Measurements from ENCODE around the gene KDM6A.

KDM6A gene

DNA sequence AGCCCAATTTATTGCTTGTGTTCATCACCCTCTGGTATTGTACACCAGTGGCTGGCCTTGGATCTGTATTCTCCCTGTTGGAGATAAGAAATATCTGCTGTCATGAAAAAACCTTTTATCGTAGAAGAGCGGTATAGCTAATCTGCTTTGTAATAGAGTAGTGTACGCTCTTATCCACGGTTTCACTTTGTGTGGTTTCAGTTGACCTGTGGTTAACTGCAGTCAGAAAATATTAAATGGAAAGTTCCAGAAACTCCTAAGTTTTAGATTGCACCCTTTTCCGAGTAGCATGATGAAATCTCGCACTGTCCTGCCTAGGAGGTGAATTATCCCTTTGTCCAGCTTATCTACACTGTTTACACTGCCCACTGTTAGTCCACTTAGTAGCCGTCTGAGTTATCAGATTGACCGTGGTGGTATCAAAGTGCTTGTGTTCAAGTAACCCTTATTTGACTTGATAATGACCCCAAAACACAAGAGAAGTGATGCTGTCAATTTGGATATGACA is 42.4 kb downstream of the KDM6A start:
- 95% methylated on average over 4 of the region's 8 CpGs for WGBS
- H3K27ac ChIP-seq (ENCODE audit: low read length, poor library complexity, severe bottlenecking), result peak overlapping the region; percentile 81
- no peaks in the 10 kb centered on the region for H3K27me3 ChIP-seq (ENCODE audit: control insufficient read depth in 1 of 2, insufficient read depth in 1 of 2, low read length in 2 of 2)
- H3K4me3 ChIP-seq (ENCODE audit: insufficient read depth in 1 of 2, low read depth in 1 of 2, low read length in 2 of 2), result no peak overlapping the region
- H3K23ac ChIP-seq (ENCODE audit: low read length in 2 of 2), result no peak overlapping the region
- no peak overlapping the region for H4K8ac ChIP-seq (ENCODE audit: low read length)
- no peak overlapping the region for H4K91ac ChIP-seq (ENCODE audit: low read length)
- H3K79me1 ChIP-seq (replicated peaks; ENCODE audit: low read length, poor library complexity, severe bottlenecking), result no peaks in the 10 kb centered on the region
- no peak overlapping the region for H3K4me2 ChIP-seq (ENCODE audit: low read length, poor library complexity, severe bottlenecking)
- H2BK15ac ChIP-seq (ENCODE audit: low read depth, poor library complexity, severe bottlenecking), result no peak overlapping the region
- H2AFZ ChIP-seq (ENCODE audit: low read depth, low read length), result no peak overlapping the region
- H2AK5ac ChIP-seq (ENCODE audit: low read length, severe bottlenecking), result no peak overlapping the region
- no peak overlapping the region for H3K14ac ChIP-seq (ENCODE audit: low read length in 2 of 2)
- H3K4me1 ChIP-seq (ENCODE audit: control insufficient read depth, insufficient read depth, low read depth, low read length), result peaks cover 3% of the 10 kb centered on the region
- H2BK5ac ChIP-seq (ENCODE audit: low read depth, low read length, poor library complexity, severe bottlenecking), result no peak overlapping the region
- no peaks in the 10 kb centered on the region for H3K9me3 ChIP-seq (ENCODE audit: control insufficient read depth, low read length)
- no peak overlapping the region for H3K4ac ChIP-seq (ENCODE audit: low read depth in 1 of 2, low read length in 2 of 2)
- H2BK120ac ChIP-seq (ENCODE audit: low read depth, low read length), result no peak overlapping the region
- H3K18ac ChIP-seq (ENCODE audit: low read depth in 1 of 2, low read length in 2 of 2), result no peak overlapping the region
- H2BK12ac ChIP-seq (ENCODE audit: low read length in 2 of 2), result no peak overlapping the region
- no peak overlapping the region for H3K9ac ChIP-seq (ENCODE audit: low read length)
- DNase-seq, result peak; percentile 20
- peaks cover 0 to 3% of the 10 kb centered on the region in 2 experiments for H3K36me3 ChIP-seq (ENCODE audit: control insufficient read depth in 1 of 2, insufficient read depth in 2 of 2, low read depth in 1 of 2, low read length in 2 of 2)

DNA sequence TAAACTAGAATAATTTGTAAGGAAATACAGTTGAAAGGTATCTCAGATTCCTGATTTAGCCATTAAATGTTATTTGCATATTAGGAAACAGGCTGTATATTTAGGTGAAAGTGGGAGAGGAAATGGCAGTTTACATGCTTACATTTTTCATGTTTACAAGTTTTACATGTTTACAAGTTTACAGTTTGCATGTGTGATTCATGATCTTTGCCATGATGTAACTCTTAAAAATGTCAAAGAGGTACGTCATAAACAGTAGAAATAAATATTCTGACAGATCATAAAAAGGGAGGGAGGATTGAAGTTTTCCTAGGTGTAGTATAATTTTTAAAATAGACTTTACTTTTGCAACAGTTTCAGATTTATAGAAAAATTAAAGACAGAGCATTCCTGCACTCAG is 45.7 kb downstream of the KDM6A start:
- H3K4me1 ChIP-seq (ENCODE audit: control insufficient read depth, insufficient read depth, low read depth, low read length), result peaks cover 3% of the 10 kb centered on the region
- H3K27ac ChIP-seq (ENCODE audit: low read length, poor library complexity, severe bottlenecking), result no peak overlapping the region
- H2BK15ac ChIP-seq (ENCODE audit: low read depth, poor library complexity, severe bottlenecking), result no peak overlapping the region
- no peak overlapping the region for H3K4me2 ChIP-seq (ENCODE audit: low read length, poor library complexity, severe bottlenecking)
- no peak overlapping the region for H4K91ac ChIP-seq (ENCODE audit: low read length)
- H3K27me3 ChIP-seq (ENCODE audit: control insufficient read depth in 1 of 2, insufficient read depth in 1 of 2, low read length in 2 of 2), result no peaks in the 10 kb centered on the region
- H2AFZ ChIP-seq (ENCODE audit: low read depth, low read length), result no peak overlapping the region
- no peak overlapping the region for H3K23ac ChIP-seq (ENCODE audit: low read length in 2 of 2)
- H2BK12ac ChIP-seq (ENCODE audit: low read length in 2 of 2), result no peak overlapping the region
- no peak overlapping the region for H2BK5ac ChIP-seq (ENCODE audit: low read depth, low read length, poor library complexity, severe bottlenecking)
- WGBS, result no CpG with 5 or more reads among the region's 1 CpG
- H3K79me1 ChIP-seq (replicated peaks; ENCODE audit: low read length, poor library complexity, severe bottlenecking), result no peaks in the 10 kb centered on the region
- H3K18ac ChIP-seq (ENCODE audit: low read depth in 1 of 2, low read length in 2 of 2), result no peak overlapping the region
- H2BK120ac ChIP-seq (ENCODE audit: low read depth, low read length), result no peak overlapping the region
- no peak overlapping the region for H3K14ac ChIP-seq (ENCODE audit: low read length in 2 of 2)
- H2AK5ac ChIP-seq (ENCODE audit: low read length, severe bottlenecking), result no peak overlapping the region
- H3K36me3 ChIP-seq (ENCODE audit: control insufficient read depth in 1 of 2, insufficient read depth in 2 of 2, low read depth in 1 of 2, low read length in 2 of 2), result peaks cover 0 to 1% of the 10 kb centered on the region in 2 experiments
- DNase-seq, result no peak
- H4K8ac ChIP-seq (ENCODE audit: low read length), result no peak overlapping the region
- no peak overlapping the region for H3K4me3 ChIP-seq (ENCODE audit: insufficient read depth in 1 of 2, low read depth in 1 of 2, low read length in 2 of 2)
- H3K9me3 ChIP-seq (ENCODE audit: control insufficient read depth, low read length), result no peaks in the 10 kb centered on the region
- H3K9ac ChIP-seq (ENCODE audit: low read length), result no peak overlapping the region
- H3K4ac ChIP-seq (ENCODE audit: low read depth in 1 of 2, low read length in 2 of 2), result no peak overlapping the region

- Histone ChIP-seq H2AFZ (ENCODE audit: low read depth, low read length) (no peak overlapping the region), H2BK5ac (ENCODE audit: low read depth, low read length, poor library complexity, severe bottlenecking) (no peak overlapping the region), H3K27me3 (ENCODE audit: control insufficient read depth in 1 of 2, insufficient read depth in 1 of 2, low read length in 2 of 2) (no peaks in the 10 kb centered on the region), H3K9ac (ENCODE audit: low read length) (no peak overlapping the region), H3K4me1 (ENCODE audit: control insufficient read depth, insufficient read depth, low read depth, low read length) (no peaks in the 10 kb centered on the region), H3K79me1 (replicated peaks; ENCODE audit: low read length, poor library complexity, severe bottlenecking) (no peaks in the 10 kb centered on the region), H3K4me2 (ENCODE audit: low read length, poor library complexity, severe bottlenecking) (no peak overlapping the region), H3K18ac (ENCODE audit: low read depth in 1 of 2, low read length in 2 of 2) (no peak overlapping the region), H3K14ac (ENCODE audit: low read length in 2 of 2) (no peak overlapping the region), H2BK12ac (ENCODE audit: low read length in 2 of 2) (no peak overlapping the region), H2BK15ac (ENCODE audit: low read depth, poor library complexity, severe bottlenecking) (no peak overlapping the region), H4K8ac (ENCODE audit: low read length) (no peak overlapping the region), H3K23ac (ENCODE audit: low read length in 2 of 2) (no peak overlapping the region), H4K91ac (ENCODE audit: low read length) (no peak overlapping the region), H2BK120ac (ENCODE audit: low read depth, low read length) (no peak overlapping the region), H3K36me3 (ENCODE audit: control insufficient read depth in 1 of 2, insufficient read depth in 2 of 2, low read depth in 1 of 2, low read length in 2 of 2) (no peaks in the 10 kb centered on the region), H3K27ac (ENCODE audit: low read length, poor library complexity, severe bottlenecking) (no peak overlapping the region), H2AK5ac (ENCODE audit: low read length, severe bottlenecking) (no peak overlapping the region), H3K4me3 (ENCODE audit: insufficient read depth in 1 of 2, low read depth in 1 of 2, low read length in 2 of 2) (no peak overlapping the region), H3K4ac (ENCODE audit: low read depth in 1 of 2, low read length in 2 of 2) (no peak overlapping the region), H3K9me3 (ENCODE audit: control insufficient read depth, low read length) (no peaks in the 10 kb centered on the region)
- no peak for DNase-seq
- 85% methylated on average over 2 of the region's 4 CpGs for WGBS
Measured at GRCh38 chrX:44922980-44923379, 50.0 kb downstream of the KDM6A start.

DNA sequence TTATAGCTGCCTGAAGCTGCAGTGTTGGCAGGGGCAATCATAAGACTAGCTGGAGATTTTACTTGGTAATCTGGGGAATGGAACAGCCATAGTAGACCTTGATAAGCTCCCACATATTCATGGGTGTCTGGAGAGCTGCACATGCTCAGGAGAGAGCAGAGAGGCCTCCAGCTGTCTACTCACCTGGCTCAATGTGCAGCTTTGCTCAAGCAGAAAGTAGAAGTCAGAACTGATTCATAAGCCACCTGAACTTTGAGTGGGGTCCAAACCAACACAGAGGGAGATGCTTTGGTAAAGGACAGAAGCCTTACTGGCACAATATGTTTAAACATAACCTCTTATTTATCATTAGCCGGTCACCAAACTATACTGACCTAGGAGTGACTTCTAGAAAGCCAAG is 54.4 kb downstream of the KDM6A start:
- DNase-seq, result no peak
- H3K23ac ChIP-seq (ENCODE audit: low read length in 2 of 2), result no peak overlapping the region
- H4K91ac ChIP-seq (ENCODE audit: low read length), result no peak overlapping the region
- H3K9me3 ChIP-seq (ENCODE audit: control insufficient read depth, low read length), result no peaks in the 10 kb centered on the region
- no peak overlapping the region for H2BK5ac ChIP-seq (ENCODE audit: low read depth, low read length, poor library complexity, severe bottlenecking)
- H3K18ac ChIP-seq (ENCODE audit: low read depth in 1 of 2, low read length in 2 of 2), result no peak overlapping the region
- no peak overlapping the region for H3K14ac ChIP-seq (ENCODE audit: low read length in 2 of 2)
- whole genome bisulfite sequencing, result no CpG with 5 or more reads among the region's 1 CpG
- no peaks in the 10 kb centered on the region for H3K79me1 ChIP-seq (replicated peaks; ENCODE audit: low read length, poor library complexity, severe bottlenecking)
- no peak overlapping the region for H2BK15ac ChIP-seq (ENCODE audit: low read depth, poor library complexity, severe bottlenecking)
- H3K27ac ChIP-seq (ENCODE audit: low read length, poor library complexity, severe bottlenecking), result no peak overlapping the region
- no peak overlapping the region for H2AFZ ChIP-seq (ENCODE audit: low read depth, low read length)
- no peak overlapping the region for H3K4ac ChIP-seq (ENCODE audit: low read depth in 1 of 2, low read length in 2 of 2)
- no peak overlapping the region for H3K4me3 ChIP-seq (ENCODE audit: insufficient read depth in 1 of 2, low read depth in 1 of 2, low read length in 2 of 2)
- H3K9ac ChIP-seq (ENCODE audit: low read length), result no peak overlapping the region
- H2AK5ac ChIP-seq (ENCODE audit: low read length, severe bottlenecking), result no peak overlapping the region
- H2BK12ac ChIP-seq (ENCODE audit: low read length in 2 of 2), result no peak overlapping the region
- no peak overlapping the region for H4K8ac ChIP-seq (ENCODE audit: low read length)
- H3K36me3 ChIP-seq (ENCODE audit: control insufficient read depth in 1 of 2, insufficient read depth in 2 of 2, low read depth in 1 of 2, low read length in 2 of 2), result no peaks in the 10 kb centered on the region
- no peak overlapping the region for H2BK120ac ChIP-seq (ENCODE audit: low read depth, low read length)
- H3K27me3 ChIP-seq (ENCODE audit: control insufficient read depth in 1 of 2, insufficient read depth in 1 of 2, low read length in 2 of 2), result no peaks in the 10 kb centered on the region
- no peaks in the 10 kb centered on the region for H3K4me1 ChIP-seq (ENCODE audit: control insufficient read depth, insufficient read depth, low read depth, low read length)
- no peak overlapping the region for H3K4me2 ChIP-seq (ENCODE audit: low read length, poor library complexity, severe bottlenecking)

All from mesenchymal stem cell (in vitro differentiated cells and primary cell).